PC-9 (cell line): ENCODE measurements around the gene PEX14. TPM values are rescaled to one million over a fixed set of nuclear protein-coding genes. Genes with fewer than 3 reads are reported as not detected.
A peak's percentile ranks its signal among the peaks of the same experiment; 100 is the strongest.

Experiments
- BruUV-seq: library from RNA; stranded (reverse); fragments of 400-500 nt; replicated peaks from 2 replicates; lab custom pipeline; 2021; lab: Mats Ljungman, UMichigan
- CTCF ChIA-PET: fragments of 300-600 bp; sonication (Branson Sonifier 250); formaldehyde crosslinking; loops from one replicate; lab custom pipeline; 2022; ENCODE audit warnings: antibody characterized with exemption; lab: Charles Lee
- POLR2A ChIA-PET: fragments of 300-600 bp; sonication (Branson Sonifier 250); formaldehyde crosslinking; loops from one replicate; lab custom pipeline; 2022; ENCODE audit warnings: antibody characterized with exemption; ENCODE audit not compliant: unreplicated experiment; lab: Charles Lee
- DNase-seq, 2 experiments: peaks; one replicate each; pipeline versions ENCODE4 v3.0.0 to v3.0.0-alpha.2; 2015 to 2022; ENCODE audit warnings: mixed read lengths in 1 of 2
- H2AFZ ChIP-seq: fragments of 200-600 bp; sonication (generic); 2 replicates; pipeline ENCODE4 v1.8.1; 2017; ENCODE audit warnings: antibody characterized with exemption
- H3F3A ChIP-seq: fragments of 200-600 bp; sonication (generic); 2 replicates; pipeline ENCODE4 v1.8.1; 2017; ENCODE audit warnings: antibody characterized with exemption, mild to moderate bottlenecking, low read depth; ENCODE audit not compliant: insufficient read depth
- H3K27ac ChIP-seq: fragments of 200-600 bp; sonication (generic); 2 replicates; pipeline ENCODE4 v1.6.1; 2016; ENCODE audit warnings: mixed run types
- H3K27me3 ChIP-seq: fragments of 200-600 bp; sonication (generic); 2 replicates; pipeline ENCODE4 v1.6.1; 2016; ENCODE audit warnings: low read depth, mixed run types; ENCODE audit not compliant: insufficient read depth
- H3K36me3 ChIP-seq: fragments of 200-600 bp; sonication (generic); 2 replicates; pipeline ENCODE4 v1.6.1; 2016; ENCODE audit warnings: low read depth, mixed run types
- H3K4me1 ChIP-seq: fragments of 200-600 bp; sonication (generic); replicated peaks from 2 replicates; pipeline ENCODE4 v1.6.1; 2016; ENCODE audit warnings: mixed run types; ENCODE audit not compliant: insufficient read depth
- H3K4me2 ChIP-seq: fragments of 200-600 bp; sonication (generic); 2 replicates; pipeline ENCODE4 v1.6.1; 2017; ENCODE audit warnings: mixed run types
- H3K4me3 ChIP-seq: fragments of 200-600 bp; sonication (generic); 2 replicates; pipeline ENCODE4 v1.6.1; 2016; ENCODE audit warnings: mixed run types
- H3K79me2 ChIP-seq: fragments of 200-600 bp; sonication (generic); 2 replicates; pipeline ENCODE4 v1.6.1; 2017; ENCODE audit warnings: low read depth, mixed run types
- H3K9me2 ChIP-seq: fragments of 200-600 bp; sonication (generic); 2 replicates; pipeline ENCODE4 v1.8.1; 2017; ENCODE audit warnings: mild to moderate bottlenecking; ENCODE audit not compliant: insufficient read depth
- H3K9me3 ChIP-seq: fragments of 200-600 bp; sonication (generic); 2 replicates; pipeline ENCODE4 v1.8.1; 2016; ENCODE audit warnings: low read depth; ENCODE audit not compliant: insufficient read depth
- H4K20me1 ChIP-seq: fragments of 200-600 bp; sonication (generic); 2 replicates; pipeline ENCODE4 v1.8.1; 2017; ENCODE audit not compliant: insufficient read depth
- CTCF ChIP-seq: fragments of 200-600 bp; sonication (generic); conservative IDR thresholded peaks from 2 replicates; pipeline ENCODE4 v1.6.1; 2017; ENCODE audit warnings: mixed run types, antibody characterized with exemption, mild to moderate bottlenecking, moderate library complexity
- EZH2 ChIP-seq: fragments of 200-600 bp; sonication (generic); IDR thresholded peaks from 2 replicates; pipeline ENCODE4 v1.8.0; 2017; ENCODE audit warnings: antibody characterized with exemption, low read depth
- intact Hi-C: fragments of 100-400 bp; cut with micrococcal nuclease; formaldehyde crosslinking; loops from one replicate; pipeline ENCODE4 v1.10.0; 2022; ENCODE audit not compliant: unreplicated experiment
- total RNA-seq: library from RNA; stranded (reverse); gene quantifications from 2 replicates; pipeline ENCODE4 v1.2.3, GENCODE V29; 2021

PEX14 gene
- total RNA-seq, 1 experiment from 2014 or later = 28.3 TPM

- H3K27ac ChIP-seq = no peak overlapping the region
- H4K20me1 ChIP-seq = no peaks in the 10 kb centered on the region
- H3K79me2 ChIP-seq = peaks cover 13% of the 10 kb centered on the region
- no peaks in the 10 kb centered on the region for H3K9me3 ChIP-seq
- ChIA-PET CTCF (interaction anchor here (1.0 to 3.3 kb wide), 3 partner anchors 51 to 65 kb away, joined by 3 to 19 read pairs (median 3); no protein-coding TSS in a partner anchor), POLR2A (no interaction called here)
- H3F3A ChIP-seq = no peaks in the 10 kb centered on the region; the same call in 1 of the 2 replicates
- H3K9me2 ChIP-seq = no peaks in the 10 kb centered on the region
- TF ChIP-seq CTCF (no peak), EZH2 (no peak)
- no peaks in the 10 kb centered on the region for H3K36me3 ChIP-seq
- DNase-seq = no peak
- H3K4me3 ChIP-seq = no peak overlapping the region
- BruUV-seq = no TSS peak
- peaks cover 10% of the 10 kb centered on the region for H3K4me1 ChIP-seq
- H3K4me2 ChIP-seq = no peak overlapping the region
- H2AFZ ChIP-seq = no peak overlapping the region
- intact Hi-C loops = loop anchor here (1.0 to 5.0 kb wide), 5 partner anchors 52 to 812 kb away; partner anchors contain the start of genes KIF1B, LZIC and NMNAT1
- H3K27me3 ChIP-seq = no peaks in the 10 kb centered on the region
Measured at GRCh38 chr1:10428984-10429383, 45.8 kb upstream of the PEX14 start.

GRCh38 chr1:10429868-10430215 lies 44.9 kb upstream of the PEX14 start:
- no TSS peak for BruUV-seq
- no peaks in the 10 kb centered on the region for H3K27me3 ChIP-seq
- POLR2A ChIA-PET = interaction anchor here (0.5 kb wide), 1 partner anchor 64 kb away, joined by 3 read pairs; no protein-coding TSS in a partner anchor
- no peak overlapping the region for H3K27ac ChIP-seq
- H3K36me3 ChIP-seq = no peaks in the 10 kb centered on the region
- peak overlapping the region; percentile 93 for H2AFZ ChIP-seq
- H4K20me1 ChIP-seq = no peaks in the 10 kb centered on the region
- CTCF ChIA-PET = interaction anchor here (0.6 to 3.3 kb wide), 3 partner anchors 43 to 64 kb away, joined by 3 to 19 read pairs (median 3); no protein-coding TSS in a partner anchor
- H3K79me2 ChIP-seq = peaks cover 13% of the 10 kb centered on the region
- peak overlapping the region; percentile 71 for H3K4me3 ChIP-seq
- no peak for TF ChIP-seq CTCF
- TF ChIP-seq EZH2 = no peak
- no peaks in the 10 kb centered on the region for H3K9me3 ChIP-seq
- H3K4me1 ChIP-seq = peaks cover 10% of the 10 kb centered on the region
- no peaks in the 10 kb centered on the region; the same call in 1 of the 2 replicates for H3F3A ChIP-seq
- no peaks in the 10 kb centered on the region for H3K9me2 ChIP-seq
- H3K4me2 ChIP-seq = peak overlapping the region; percentile 86
- intact Hi-C loops = loop anchor here (1.0 to 5.0 kb wide), 5 partner anchors 45 to 813 kb away; partner anchors contain the start of genes LZIC, NMNAT1 and PEX14
- no peak for DNase-seq

- peaks cover 13% of the 10 kb centered on the region for H3K79me2 ChIP-seq
- intact Hi-C loops = loop anchor here (1.0 to 2.0 kb wide), 3 partner anchors 44 to 605 kb away; partner anchors contain the start of gene PEX14
- H3K27me3 ChIP-seq = no peaks in the 10 kb centered on the region
- peaks cover 10% of the 10 kb centered on the region for H3K4me1 ChIP-seq
- TSS peak; percentile 60 for BruUV-seq
- peak within 1 kb of the TSS; percentile 71 for H3K4me3 ChIP-seq
- POLR2A ChIA-PET = interaction anchor here (0.5 to 0.6 kb wide), 2 partner anchors 64 to 397 kb away, joined by 3 read pairs; no protein-coding TSS in a partner anchor
- no peaks in the 10 kb centered on the region for H4K20me1 ChIP-seq
- CTCF ChIA-PET = interaction anchor here (0.6 to 3.3 kb wide), 3 partner anchors 36 to 64 kb away, joined by 3 to 19 read pairs (median 4); no protein-coding TSS in a partner anchor
- H2AFZ ChIP-seq = peak within 1 kb of the TSS; percentile 93
- H3F3A ChIP-seq = no peaks in the 10 kb centered on the region; the same call in 1 of the 2 replicates
- peak within 1 kb of the TSS; percentile 86 for H3K4me2 ChIP-seq
- no peaks in the 10 kb centered on the region for H3K9me2 ChIP-seq
- peak; percentile 65 to 90 for DNase-seq
- no peaks in the 10 kb centered on the region for H3K36me3 ChIP-seq
- H3K27ac ChIP-seq = peak within 1 kb of the TSS; percentile 26; the same call in 1 of the 2 replicates
- H3K9me3 ChIP-seq = no peaks in the 10 kb centered on the region
- peak; percentile 82 for TF ChIP-seq CTCF
- no peak for TF ChIP-seq EZH2
Measured at GRCh38 chr1:10430216-10431069, 44.3 kb upstream of the PEX14 start, which contains the start of gene CENPS. Gene CENPS, plus strand, starts transcription at chr1:10430433. Its CDS starts 85 bp downstream, at chr1:10430518.
